GM10847 (cell line): Measurements from ENCODE around the gene BSND.

Experiments
- POLR2A ChIP-seq: IDR thresholded peaks from 2 replicates; pipeline ENCODE4 v1.6.1; 2011; ENCODE audit not compliant: insufficient read length; ENCODE audit errors: extremely low read depth

Gene BSND

DNA sequence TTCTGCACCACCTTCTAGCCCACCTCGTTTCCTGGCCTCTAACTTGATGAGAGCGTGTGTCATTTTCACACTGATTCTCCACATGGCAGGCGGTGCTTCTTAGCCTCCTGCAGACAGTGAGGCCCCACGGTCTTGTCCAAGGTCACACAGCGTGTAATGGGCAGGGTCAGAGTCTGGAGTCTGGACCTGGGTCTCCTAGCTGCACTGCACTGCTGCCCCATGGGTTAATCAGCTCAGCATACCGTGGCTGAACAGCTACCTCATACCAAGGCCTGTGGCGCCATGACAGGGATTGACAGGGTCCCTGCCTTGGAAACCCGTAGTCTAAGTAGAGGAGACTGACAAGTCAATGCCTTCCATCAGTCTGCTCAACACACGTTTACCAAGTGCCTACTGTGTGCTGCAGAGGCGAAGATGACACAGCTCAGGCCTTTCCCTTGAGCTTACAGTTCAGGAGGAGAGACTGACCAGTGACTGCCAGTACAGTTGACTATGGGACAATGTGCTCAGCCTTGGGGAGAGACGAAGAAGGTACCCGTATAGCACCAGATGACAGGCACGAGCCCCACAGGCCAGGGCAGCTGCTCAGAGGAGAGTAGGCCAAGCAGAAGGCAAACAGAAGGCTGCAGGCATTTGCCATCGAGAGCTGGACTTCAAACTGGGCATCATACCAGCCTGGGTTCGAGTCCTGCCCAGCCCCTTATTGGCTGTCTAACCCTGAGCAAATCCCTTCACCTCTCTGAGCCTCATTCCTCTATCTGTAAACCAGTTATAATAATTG is 46.1 kb downstream of the BSND start:
- TF ChIP-seq POLR2A = no peak

DNA sequence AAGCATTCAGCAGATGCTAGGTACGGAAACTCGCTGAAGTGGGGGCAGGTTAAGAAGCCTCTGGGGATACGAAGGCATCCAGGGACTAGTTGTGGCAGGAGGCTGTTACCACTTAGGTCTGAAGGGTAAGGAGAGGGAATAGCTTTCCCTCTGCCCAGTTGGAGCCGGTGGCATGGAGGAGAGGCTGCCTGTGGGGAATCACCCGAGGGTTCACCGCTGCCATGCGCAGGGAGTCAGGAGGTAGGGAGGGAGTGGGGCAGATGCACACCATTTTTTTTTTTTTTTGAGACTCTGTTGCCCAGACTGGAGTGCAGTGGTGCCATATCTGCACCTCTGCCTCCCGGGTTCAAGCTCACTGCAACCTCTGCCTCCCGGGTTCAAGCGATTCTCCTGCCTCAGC is 46.7 kb downstream of the BSND start:
- no peak for TF ChIP-seq POLR2A

DNA sequence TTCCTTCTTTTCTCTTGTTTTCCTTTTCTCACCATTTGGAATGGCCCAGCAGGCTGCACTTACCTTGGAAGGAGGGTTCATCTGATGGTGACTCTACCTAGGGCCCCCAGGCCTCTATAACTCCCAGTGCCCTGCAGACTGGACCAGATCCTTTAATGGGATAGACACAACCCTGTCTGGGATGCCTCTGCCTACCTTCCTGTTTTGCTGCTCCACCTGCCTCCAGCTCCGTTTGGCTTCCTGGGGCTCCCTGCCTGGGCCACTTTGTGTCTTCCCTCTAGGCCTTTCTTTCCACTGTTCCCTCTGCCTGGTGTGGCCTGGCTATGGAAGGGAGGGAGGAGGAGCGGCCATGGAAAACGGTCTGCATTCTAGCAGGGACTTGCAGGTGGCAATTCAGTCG is 48.1 kb downstream of the BSND start:
- no peak for TF ChIP-seq POLR2A

DNA sequence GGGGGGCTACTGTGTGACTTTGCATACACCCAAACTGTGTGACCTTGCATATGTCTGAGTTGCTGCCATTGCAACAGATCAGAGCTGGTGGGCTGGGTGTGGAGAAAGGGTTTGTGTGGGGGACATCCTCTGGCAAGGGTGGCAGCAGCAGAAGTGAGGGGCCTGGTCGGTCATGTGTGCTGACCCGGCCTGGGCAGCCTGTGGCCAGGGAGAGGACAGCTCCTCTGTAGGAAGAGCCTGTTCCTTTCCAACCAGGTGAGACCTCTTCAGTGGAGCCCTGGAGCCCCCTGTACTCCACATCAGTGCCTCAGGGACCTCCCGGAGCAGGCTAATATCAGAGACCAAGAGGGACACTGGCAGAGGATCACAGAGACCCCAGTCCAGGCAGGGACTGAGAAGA is 48.9 kb downstream of the BSND start:
- TF ChIP-seq POLR2A = no peak

DNA sequence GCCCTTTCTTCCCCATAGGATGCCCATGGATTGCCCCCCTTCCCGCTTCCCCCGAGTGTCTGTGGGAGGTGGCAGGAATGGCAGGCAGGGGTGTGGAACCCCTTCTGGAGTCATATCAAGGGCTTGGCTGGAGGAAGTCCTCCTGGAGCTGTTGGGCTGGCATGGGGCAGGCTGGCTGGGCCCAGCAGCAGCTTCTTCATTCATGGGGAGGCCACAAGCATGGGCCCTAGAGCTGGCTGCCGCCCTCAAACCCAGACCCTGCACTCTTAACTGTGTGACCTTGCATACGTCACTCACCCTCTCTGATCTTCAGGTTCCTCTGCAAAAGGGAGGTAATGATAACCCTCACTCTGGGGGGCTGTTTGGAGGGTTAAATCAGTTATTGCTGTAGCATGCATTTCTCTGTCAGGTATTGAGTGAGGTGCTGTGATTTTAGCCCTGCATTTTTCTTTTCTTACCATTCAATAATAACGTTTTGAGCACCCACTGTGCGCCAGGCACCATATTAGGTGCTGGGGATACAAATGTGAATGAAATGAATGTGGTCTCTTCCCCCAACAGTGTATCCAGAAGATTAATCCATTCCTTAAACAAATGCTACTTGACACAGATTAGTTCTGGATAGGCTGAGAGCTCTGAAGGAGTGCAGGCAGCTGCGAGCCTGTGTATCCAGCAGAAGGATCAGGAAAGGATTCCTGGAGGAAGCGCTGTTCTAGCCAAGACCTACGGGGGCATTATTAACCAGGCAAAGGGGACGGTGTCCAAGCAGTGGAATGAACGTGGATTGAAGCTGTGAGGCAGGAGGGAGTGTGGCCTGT is 49.9 kb downstream of the BSND start:
- no peak for TF ChIP-seq POLR2A

DNA sequence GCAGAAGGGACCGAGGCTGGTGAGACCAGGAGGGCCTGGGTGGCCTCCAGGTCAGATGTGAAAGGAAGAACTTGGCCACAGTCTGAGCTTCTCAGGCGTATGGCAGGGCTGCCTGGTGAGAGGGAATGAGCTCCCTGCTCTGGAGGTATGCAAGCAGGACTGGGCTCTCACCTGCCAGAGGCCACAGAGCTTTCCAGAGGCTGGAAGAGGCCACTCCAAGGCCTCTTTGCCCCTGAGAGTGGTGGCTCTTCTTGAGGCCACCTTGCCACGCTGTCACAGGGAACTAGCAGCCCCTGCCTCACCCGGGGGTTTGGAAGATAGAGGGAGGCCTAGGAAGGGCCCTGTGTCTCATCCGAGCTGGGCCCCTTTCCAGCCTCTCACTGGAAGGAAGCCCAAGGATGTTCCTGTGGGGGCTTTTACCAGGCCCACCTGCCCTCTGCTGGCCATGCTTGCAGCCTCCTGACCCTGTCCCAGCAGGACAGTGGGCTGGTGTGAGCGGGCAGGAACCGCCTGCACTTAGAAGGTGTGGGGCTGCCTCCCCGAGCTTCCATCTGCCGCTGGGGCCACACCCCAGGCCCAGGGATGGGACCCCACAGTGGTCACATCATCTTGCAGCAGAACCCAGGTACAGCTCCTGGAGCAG is 50.7 kb downstream of the BSND start:
- no peak for TF ChIP-seq POLR2A

DNA sequence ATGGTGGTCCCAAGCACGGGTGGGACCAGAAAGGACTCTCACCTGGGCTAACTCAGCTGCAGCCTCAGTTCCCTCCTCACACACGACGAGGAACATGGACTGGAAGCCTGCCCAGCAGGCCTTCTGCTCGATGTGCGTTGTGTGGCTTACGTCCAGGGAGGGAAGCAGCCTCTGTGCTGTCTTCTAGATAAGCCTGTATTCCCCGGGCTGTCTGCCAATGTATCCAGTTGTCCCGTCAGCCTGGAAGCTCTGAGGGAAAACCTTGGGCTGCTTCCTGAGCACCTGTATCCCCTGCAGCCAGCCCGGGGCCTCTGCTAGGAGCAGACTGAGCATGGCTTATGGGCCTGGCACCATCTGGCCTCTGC is 51.2 kb downstream of the BSND start:
- no peak for TF ChIP-seq POLR2A

DNA sequence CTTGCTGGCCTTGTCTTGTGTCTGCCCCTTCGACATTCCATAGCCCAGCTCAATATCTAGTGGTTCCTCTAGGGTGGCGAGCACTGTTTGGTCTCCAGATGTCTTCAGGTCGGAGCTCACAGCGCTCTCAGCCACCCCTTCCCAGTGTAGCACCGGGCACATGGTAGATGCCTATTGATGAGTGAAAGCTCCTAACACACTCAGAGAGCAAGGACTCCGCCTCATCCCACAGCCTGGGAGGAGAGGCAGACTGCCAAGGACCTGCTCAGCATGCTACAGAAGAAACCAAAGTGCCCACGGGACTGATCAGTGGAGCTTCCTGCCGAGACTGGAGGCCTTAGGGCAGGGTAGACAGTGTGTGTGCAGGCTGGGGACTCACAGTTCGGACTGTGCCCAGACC is 51.5 kb downstream of the BSND start:
- TF ChIP-seq POLR2A = no peak

DNA sequence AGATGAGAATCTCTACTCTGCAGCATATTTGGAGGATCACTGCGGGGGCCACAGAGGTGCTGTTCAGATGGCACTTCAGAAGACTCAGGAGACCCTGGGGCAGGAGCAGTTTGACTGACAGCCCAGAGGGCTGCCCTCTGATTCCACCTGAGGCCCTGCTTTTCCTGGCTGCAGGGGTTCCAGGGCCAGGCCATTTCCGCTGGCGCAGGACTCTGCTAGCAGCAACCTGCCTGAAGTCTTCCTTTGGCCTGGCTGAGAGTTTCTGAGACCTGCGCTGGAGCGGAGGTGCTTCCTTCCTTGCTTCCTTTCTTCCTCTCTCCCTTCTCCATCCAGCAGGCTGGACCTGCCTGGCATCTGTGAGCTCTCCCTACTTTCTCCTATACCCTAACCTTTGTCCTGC is 52.4 kb downstream of the BSND start:
- no peak for TF ChIP-seq POLR2A

DNA sequence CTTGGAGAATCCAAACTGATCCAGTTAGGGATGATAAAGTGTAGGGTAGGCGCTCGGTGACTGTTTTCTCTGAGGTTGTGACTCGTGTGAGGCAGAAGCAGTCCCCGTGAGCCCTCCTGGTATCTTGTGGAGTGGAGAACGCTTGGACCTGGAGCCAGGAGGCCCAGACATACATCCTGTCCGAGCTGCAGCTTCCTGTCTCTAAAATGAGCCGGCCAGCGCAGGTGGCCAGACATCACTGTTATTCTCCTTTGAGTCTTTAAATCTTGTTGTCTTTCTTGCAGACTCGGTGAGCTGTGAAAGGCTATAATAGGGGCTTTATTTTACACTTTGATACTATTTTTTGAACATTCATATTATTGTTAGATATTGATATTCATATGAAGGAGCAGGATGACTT is 52.9 kb downstream of the BSND start:
- TF ChIP-seq POLR2A = no peak

DNA sequence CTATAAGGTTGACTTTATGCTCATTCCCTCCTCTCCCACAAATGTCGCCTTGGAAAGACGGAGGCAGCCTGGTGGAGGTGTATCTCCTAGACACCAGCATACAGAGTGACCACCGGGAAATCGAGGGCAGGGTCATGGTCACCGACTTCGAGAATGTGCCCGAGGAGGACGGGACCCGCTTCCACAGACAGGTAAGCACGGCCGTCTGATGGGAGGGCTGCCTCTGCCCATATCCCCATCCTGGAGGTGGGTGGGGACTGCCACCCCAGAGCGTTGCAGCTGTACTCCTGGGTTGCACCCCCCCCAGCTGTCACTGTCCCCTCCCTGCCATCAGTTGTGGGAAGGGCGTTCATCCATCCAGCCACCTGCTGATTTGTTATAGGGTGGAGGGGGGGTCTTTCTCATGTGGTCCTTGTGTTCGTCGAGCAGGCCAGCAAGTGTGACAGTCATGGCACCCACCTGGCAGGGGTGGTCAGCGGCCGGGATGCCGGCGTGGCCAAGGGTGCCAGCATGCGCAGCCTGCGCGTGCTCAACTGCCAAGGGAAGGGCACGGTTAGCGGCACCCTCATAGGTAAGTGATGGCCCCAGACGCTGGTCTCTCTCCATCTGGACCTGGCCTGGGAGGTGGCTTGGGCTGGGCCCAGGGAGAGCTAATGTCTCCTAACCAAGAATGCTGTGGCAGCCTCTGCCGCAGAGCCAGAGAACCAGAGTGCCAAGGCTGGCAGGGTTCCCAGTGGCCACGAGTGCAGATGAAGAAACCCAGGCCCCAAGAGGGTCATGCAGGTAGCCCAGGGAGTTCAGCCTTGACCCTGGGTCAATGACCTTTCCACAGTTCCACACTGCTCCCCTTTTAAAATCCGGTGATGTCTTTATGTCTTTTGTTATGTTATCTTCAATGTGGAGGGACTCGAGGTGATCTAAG is 53.7 kb downstream of the BSND start:
- TF ChIP-seq POLR2A = no peak

DNA sequence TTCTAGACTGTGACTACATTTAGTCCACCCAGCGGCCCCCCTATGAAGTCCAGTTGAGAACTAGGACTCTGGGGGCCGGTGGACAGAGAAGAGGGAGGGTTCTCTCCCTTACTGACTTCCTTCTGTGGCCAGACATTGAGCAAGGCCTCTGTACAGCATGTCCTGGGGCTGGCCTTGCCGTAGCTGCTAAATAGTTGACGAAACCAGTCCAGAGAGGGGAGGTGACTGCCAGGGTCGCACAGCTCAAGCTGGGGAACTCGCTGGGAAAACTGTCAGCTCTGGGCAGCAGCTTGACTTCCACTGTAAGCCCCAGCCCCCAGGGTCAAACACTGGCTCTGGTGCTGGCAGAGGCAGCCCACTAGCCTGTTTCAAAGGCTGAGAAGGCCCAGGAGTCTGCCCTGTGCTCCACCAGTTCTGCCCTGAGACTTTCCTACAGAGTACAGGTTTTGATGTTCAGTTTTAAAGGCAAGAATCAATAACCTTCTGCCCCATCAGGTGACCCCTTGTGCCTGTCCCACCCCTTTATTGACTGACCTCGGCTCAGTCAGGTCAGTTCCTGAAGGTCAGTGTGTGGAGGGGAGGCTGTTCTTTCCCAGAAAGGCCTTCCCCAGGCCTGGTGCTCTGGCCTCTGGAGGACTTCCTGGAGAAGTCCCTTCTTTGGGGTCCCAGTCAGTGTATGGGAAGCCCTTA is 54.7 kb downstream of the BSND start:
- no peak for TF ChIP-seq POLR2A

DNA sequence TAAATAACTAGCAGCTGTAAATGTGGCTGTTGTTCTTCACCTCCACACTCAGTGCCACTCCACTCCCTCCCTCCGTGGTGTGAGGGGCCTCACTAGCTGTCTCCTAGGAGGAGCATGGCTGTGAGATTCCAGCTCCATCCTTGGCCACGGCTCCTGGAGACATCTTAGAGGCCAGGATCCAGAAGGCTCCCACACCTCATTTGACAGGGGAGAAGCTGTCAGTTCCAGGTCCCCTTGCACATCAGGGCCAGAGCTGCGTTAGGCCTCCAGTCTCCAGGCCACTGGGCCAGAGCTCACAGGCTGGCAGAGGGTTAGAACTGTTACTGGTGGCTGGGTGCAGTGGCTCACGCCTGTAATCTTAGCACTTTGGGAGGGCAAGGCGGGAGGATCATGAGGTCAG is 55.7 kb downstream of the BSND start:
- TF ChIP-seq POLR2A = no peak

DNA sequence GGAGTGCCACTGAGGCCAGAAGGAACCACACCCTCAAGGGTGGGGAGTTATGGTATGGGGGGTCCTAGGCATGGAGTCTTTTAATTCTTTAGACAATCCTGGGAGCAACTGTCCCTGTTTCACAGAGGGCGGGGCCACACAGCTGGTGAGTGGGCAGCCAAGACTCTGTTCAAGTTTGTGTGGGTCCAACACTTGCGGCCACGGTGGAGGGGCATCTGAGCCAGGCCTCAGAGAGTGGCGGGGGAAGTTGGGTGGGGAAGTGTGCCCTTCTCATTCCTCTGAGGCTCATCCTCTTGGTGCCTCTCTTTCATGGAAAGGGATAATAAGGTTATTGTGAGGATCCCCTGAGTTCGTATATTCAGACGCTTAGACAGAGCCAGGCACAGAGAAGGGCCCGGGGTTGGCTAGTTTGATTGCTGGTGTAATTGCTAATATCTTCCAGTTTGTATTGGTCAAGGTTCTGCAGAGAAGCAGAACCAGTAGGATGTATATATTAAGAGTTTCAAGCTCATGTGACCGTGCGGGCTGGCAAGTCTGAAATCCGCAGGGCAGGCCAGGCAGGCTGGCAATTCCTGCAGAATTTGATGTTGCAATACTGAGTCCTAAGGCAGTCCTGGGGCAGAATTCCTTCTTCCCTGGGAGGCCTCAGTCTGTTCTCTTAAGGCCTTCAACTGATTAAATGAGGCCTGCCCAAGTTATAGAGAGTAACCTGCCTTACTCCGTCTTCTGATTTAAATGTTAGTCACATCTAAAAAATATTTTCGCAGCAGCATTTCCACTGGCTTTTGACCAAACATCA is 56.5 kb downstream of the BSND start:
- TF ChIP-seq POLR2A = no peak

DNA sequence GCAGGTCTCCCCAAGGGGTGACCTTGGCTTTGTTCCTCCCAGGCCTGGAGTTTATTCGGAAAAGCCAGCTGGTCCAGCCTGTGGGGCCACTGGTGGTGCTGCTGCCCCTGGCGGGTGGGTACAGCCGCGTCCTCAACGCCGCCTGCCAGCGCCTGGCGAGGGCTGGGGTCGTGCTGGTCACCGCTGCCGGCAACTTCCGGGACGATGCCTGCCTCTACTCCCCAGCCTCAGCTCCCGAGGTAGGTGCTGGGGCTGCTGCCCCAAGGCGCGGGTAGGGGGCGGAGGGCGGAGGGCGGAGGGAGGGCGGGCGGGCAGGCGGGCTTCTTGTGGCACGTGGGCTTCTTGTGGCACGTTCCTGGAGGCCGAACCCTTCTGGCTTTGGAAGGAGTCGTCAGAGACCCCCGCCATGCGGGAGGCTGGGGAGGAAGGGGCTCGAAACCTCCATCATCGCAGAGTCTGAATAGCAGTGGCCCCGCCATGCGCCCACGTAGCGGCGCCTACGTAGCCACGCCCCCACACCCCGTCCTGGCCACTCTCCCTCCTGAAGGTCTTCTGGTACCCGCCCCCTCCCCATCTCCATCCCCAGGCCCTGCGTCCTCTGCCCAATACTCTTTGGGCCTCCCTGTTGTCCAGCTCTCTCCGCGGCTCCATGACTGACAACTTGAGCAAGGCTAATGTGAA is 57.4 kb downstream of the BSND start:
- no peak for TF ChIP-seq POLR2A
